ENCODE results near the gene INPP5J.
"Not testable (repeated sequence)": the region's sequence is repeated elsewhere in the genome, so short reads cannot be mapped to it uniquely, and the experiment has no call there.

INPP5J gene

GRCh38 chr22:31122532-31123291 lies at the start of gene INPP5J:
Gene INPP5J (plus strand): TSS chr22:31122966. CDS start chr22:31123015, 49 bp downstream.
- H3K4me3 ChIP-seq (ENCODE audit: low read depth, low read length) = peak within 1 kb of the TSS; percentile 51
- no peak for TF ChIP-seq CTCF (IDR thresholded peaks at IDR 0.05; ENCODE audit: low read depth, low read length)

- not testable (repeated sequence) for H3K4me3 ChIP-seq (ENCODE audit: low read depth, low read length)
These were observed 49.6 kb upstream of the INPP5J start for GRCh38 chr22:31073125-31073524.

GRCh38 chr22:31073545-31074145 lies 49.1 kb upstream of the INPP5J start:
- H3K4me3 ChIP-seq (ENCODE audit: low read depth, low read length) = not testable (repeated sequence)

GRCh38 chr22:31075961-31076360 lies 46.8 kb upstream of the INPP5J start:
- no peak for TF ChIP-seq CTCF (IDR thresholded peaks at IDR 0.05; ENCODE audit: low read depth, low read length)
- H3K4me3 ChIP-seq (ENCODE audit: low read depth, low read length) = no peak overlapping the region

GRCh38 chr22:31077681-31078080 lies 45.1 kb upstream of the INPP5J start:
- no peak overlapping the region for H3K4me3 ChIP-seq (ENCODE audit: low read depth, low read length)
- TF ChIP-seq CTCF (IDR thresholded peaks at IDR 0.05; ENCODE audit: low read depth, low read length) = no peak

- not testable (repeated sequence) for H3K4me3 ChIP-seq (ENCODE audit: low read depth, low read length)
These were observed 44.4 kb upstream of the INPP5J start for GRCh38 chr22:31078389-31078788.

- H3K4me3 ChIP-seq (ENCODE audit: low read depth, low read length) = no peak overlapping the region
- no peak for TF ChIP-seq CTCF (IDR thresholded peaks at IDR 0.05; ENCODE audit: low read depth, low read length)
These were observed 43.6 kb upstream of the INPP5J start for GRCh38 chr22:31079095-31079642.

- H3K4me3 ChIP-seq (ENCODE audit: low read depth, low read length) = peak overlapping the region; percentile 91
- TF ChIP-seq CTCF (IDR thresholded peaks at IDR 0.05; ENCODE audit: low read depth, low read length) = no peak
These were observed 42.5 kb upstream of the INPP5J start for GRCh38 chr22:31080164-31080847.
